HG03432 (cell line): ENCODE data around the gene NDE1.

Experiments used
- ATAC-seq: cut with Tn5 transposase; IDR thresholded peaks from one replicate; pipeline ENCODE4 v1.9.1; 2021; ENCODE audit warnings: mild to moderate bottlenecking, moderate library complexity; ENCODE audit not compliant: unreplicated experiment

The NDE1 gene

GRCh38 chr16:15732416-15732815 is 82.4 kb downstream of the NDE1 start:
- no peak for ATAC-seq

GRCh38 chr16:15735610-15736009 is 85.6 kb downstream of the NDE1 start:
- ATAC-seq = no peak

- ATAC-seq = no peak
Observed at GRCh38 chr16:15736529-15736928, 86.5 kb downstream of the NDE1 start.

GRCh38 chr16:15737140-15737644 is 87.1 kb downstream of the NDE1 start:
- no peak for ATAC-seq

GRCh38 chr16:15739464-15739863 is 89.4 kb downstream of the NDE1 start:
- no peak for ATAC-seq

- no peak for ATAC-seq
Observed at GRCh38 chr16:15739950-15740349, 89.9 kb downstream of the NDE1 start.

GRCh38 chr16:15741207-15741871 is 91.3 kb downstream of the NDE1 start:
- no peak for ATAC-seq

- ATAC-seq = no peak
Observed at GRCh38 chr16:15742716-15743115, 92.7 kb downstream of the NDE1 start.

GRCh38 chr16:15743657-15744056 is 93.6 kb downstream of the NDE1 start:
- ATAC-seq = no peak

GRCh38 chr16:15746332-15746731 is 96.3 kb downstream of the NDE1 start:
- ATAC-seq = no peak

- no peak for ATAC-seq
Observed at GRCh38 chr16:15747937-15748336, 97.9 kb downstream of the NDE1 start.

- no peak for ATAC-seq
Observed at GRCh38 chr16:15748654-15749053, 98.6 kb downstream of the NDE1 start.

GRCh38 chr16:15749371-15749770 is 99.3 kb downstream of the NDE1 start:
- no peak for ATAC-seq

- ATAC-seq = no peak
Observed at GRCh38 chr16:15749985-15750384, 99.9 kb downstream of the NDE1 start.

- no peak for ATAC-seq
Observed at GRCh38 chr16:15751940-15752339, 101.9 kb downstream of the NDE1 start.

GRCh38 chr16:15752717-15753488 is 102.9 kb downstream of the NDE1 start:
- no peak for ATAC-seq

- no peak for ATAC-seq
Observed at GRCh38 chr16:15754821-15755534, 104.9 kb downstream of the NDE1 start.

GRCh38 chr16:15757077-15757386 is 107.0 kb downstream of the NDE1 start:
- no peak for ATAC-seq

GRCh38 chr16:15757630-15758251 is 107.7 kb downstream of the NDE1 start:
- ATAC-seq = no peak

- ATAC-seq = no peak
Observed at GRCh38 chr16:15759070-15759469, 109.0 kb downstream of the NDE1 start.

GRCh38 chr16:15760129-15760528 is 110.1 kb downstream of the NDE1 start:
- no peak for ATAC-seq
